GM12878 (cell line): ENCODE results near the gene ZNF215. TPM values are rescaled to one million over a fixed set of nuclear protein-coding genes. Genes with fewer than 3 reads are reported as not detected.
"Not testable (repeated sequence)": the region's sequence is repeated elsewhere in the genome, so short reads cannot be mapped to it uniquely, and the experiment has no call there.

Experiments used
- ATAC-seq: fragments of 200-7000 bp; cut with Tn5 transposase; 3 replicates; pipeline ENCODE4 v1.9.1; 2020; ENCODE audit warnings: mild to moderate bottlenecking, moderate library complexity
- BruUV-seq: library from RNA; stranded (reverse); fragments of 400-500 nt; replicated peaks from 2 replicates; lab custom pipeline; 2021; lab: Mats Ljungman, UMichigan
- CTCF ChIA-PET: fragments of 300-600 bp; sonication (Branson Sonifier 250); formaldehyde crosslinking; extraction: SDS; loops from one replicate; lab custom pipeline; 2021; ENCODE audit warnings: inconsistent platforms; lab: Yijun Ruan, JAX
- POLR2A ChIA-PET: fragments of 350-600 bp; formaldehyde crosslinking; extraction: SDS; loops from one replicate; lab custom pipeline; 2021; ENCODE audit warnings: inconsistent platforms; lab: Charles Lee
- RAD21 ChIA-PET: fragments of 300-600 bp; sonication (Branson Sonifier 250); formaldehyde crosslinking; loops from one replicate; lab custom pipeline; 2023; ENCODE audit warnings: antibody characterized with exemption; ENCODE audit not compliant: unreplicated experiment; lab: Charles Lee
- SMC1A ChIA-PET: fragments of 300-600 bp; sonication (Branson Sonifier 250); formaldehyde crosslinking; loops from one replicate; lab custom pipeline; 2023; ENCODE audit not compliant: unreplicated experiment, uncharacterized antibody; lab: Charles Lee
- DNase-seq: peaks from one replicate; pipeline ENCODE4 v3.0.0-alpha.2; 2011; ENCODE audit warnings: low read depth, low spot score
- FAIRE-seq: peaks from 3 replicates; lab custom pipeline; 2011; peaks lifted over from hg19 to GRCh38; lab: Jason Lieb, UNC
- H2AFZ ChIP-seq: 2 replicates; pipeline ENCODE4 v1.6.0; 2011; ENCODE audit warnings: low read depth, low read length, control low read depth; ENCODE audit not compliant: control insufficient read depth
- H3K27ac ChIP-seq: 2 replicates; pipeline ENCODE4 v1.5.1; 2011; ENCODE audit warnings: control low read depth; ENCODE audit not compliant: control insufficient read depth, insufficient read depth
- H3K27me3 ChIP-seq, 2 experiments: replicated peaks in 1 of 2; 2 replicates each; pipeline versions ENCODE4 v1.6.0 to v1.6.1; 2011; ENCODE audit warnings: low read length in 1 of 2; ENCODE audit not compliant: control insufficient read depth in 2 of 2, insufficient read depth in 2 of 2
- H3K36me3 ChIP-seq, 2 experiments: 2 replicates each; pipeline ENCODE4 v1.5.1; 2011; ENCODE audit warnings: low read length in 1 of 2; ENCODE audit not compliant: control insufficient read depth in 2 of 2, insufficient read depth in 2 of 2
- H3K4me1 ChIP-seq: 2 replicates; pipeline ENCODE4 v1.6.1; 2011; ENCODE audit warnings: mild to moderate bottlenecking, low read length, moderate library complexity, mixed read lengths; ENCODE audit not compliant: control insufficient read depth, insufficient read depth
- H3K4me2 ChIP-seq: 2 replicates; pipeline ENCODE4 v1.6.0; 2011; ENCODE audit warnings: control low read depth; ENCODE audit not compliant: control insufficient read depth, insufficient read depth
- H3K4me3 ChIP-seq: fragments of 200-600 bp; sonication (generic); 2 replicates; pipeline ENCODE4 v1.5.1; 2016
- H3K79me2 ChIP-seq: 2 replicates; pipeline ENCODE4 v1.6.0; 2011; ENCODE audit warnings: low read length; ENCODE audit not compliant: control insufficient read depth, insufficient read depth
- H3K9ac ChIP-seq: 2 replicates; pipeline ENCODE4 v1.8.0; 2011; ENCODE audit warnings: low read length, control low read depth, mixed read lengths; ENCODE audit not compliant: control insufficient read depth, insufficient read depth
- H3K9me3 ChIP-seq: replicated peaks from 3 replicates; pipeline ENCODE4 v1.5.1; 2011; ENCODE audit warnings: mild to moderate bottlenecking, low read length; ENCODE audit not compliant: control insufficient read depth, insufficient read depth
- H4K20me1 ChIP-seq: 2 replicates; pipeline ENCODE4 v1.6.0; 2011; ENCODE audit not compliant: control insufficient read depth, insufficient read depth
- CTCF ChIP-seq, 3 experiments: IDR thresholded peaks in 2 of 3; conservative IDR thresholded peaks in 1 of 3; 2 replicates each; pipeline ENCODE4 v1.5.1; 2011; ENCODE audit warnings: low read depth in 3 of 3, low read length in 3 of 3, mild to moderate bottlenecking in 3 of 3, control low read depth in 2 of 3, moderate library complexity in 2 of 3, inconsistent platforms in 1 of 3, mixed read lengths in 1 of 3; ENCODE audit not compliant: control insufficient read depth in 2 of 3, insufficient read depth in 1 of 3; ENCODE audit errors: extremely low read depth in 1 of 3
- IRF5 ChIP-seq: fragments of 450-650 bp; IDR thresholded peaks from 2 replicates; pipeline ENCODE4 v1.6.1; 2017; ENCODE audit warnings: borderline replicate concordance
- MYB ChIP-seq: fragments of 150-350 bp; IDR thresholded peaks from 2 replicates; pipeline ENCODE4 v1.6.1; 2014; ENCODE audit warnings: mild to moderate bottlenecking, low read depth, low read length, borderline replicate concordance
- RAD21 ChIP-seq: IDR thresholded peaks from 2 replicates; pipeline ENCODE4 v1.6.1; 2011; ENCODE audit warnings: mild to moderate bottlenecking, low read depth, low read length, moderate library complexity; ENCODE audit not compliant: insufficient read depth
- SMC3 ChIP-seq: IDR thresholded peaks from 2 replicates; pipeline ENCODE4 v1.6.1; 2011; ENCODE audit warnings: low read length, improper control_type of control experiment, borderline replicate concordance
- ZBED1 ChIP-seq: IDR thresholded peaks from 2 replicates; pipeline ENCODE4 v1.6.1; 2016; ENCODE audit warnings: borderline replicate concordance
- WGBS: methylation state at CpG from one replicate; pipeline ENCODE4 v1.1.6; 2016; ENCODE audit warnings: low lambda C conversion rate; ENCODE audit not compliant: insufficient replicate concordance, insufficient coverage; ENCODE audit errors: missing lambda C conversion rate; 5-methylcytosine and 5-hydroxymethylcytosine counted together
- in situ Hi-C: fragments of 300-500 bp; cut with MboI; formaldehyde crosslinking; loops from 9 replicates; pipeline ENCODE4 v1.14.3; 2018; ENCODE audit warnings: mixed read lengths
- intact Hi-C: fragments of 100-400 bp; cut with micrococcal nuclease; formaldehyde crosslinking; loops from one replicate; pipeline ENCODE4 v1.14.2; 2022; ENCODE audit not compliant: unreplicated experiment
- polyA plus RNA-seq, 11 experiments: library from polyadenylated mRNA; depleted of rRNA in 4 of 11; unstranded in 6 of 11; stranded (reverse) in 5 of 11; fragments of >200 nt; fragmentation: Nextera tagmentation in 4 of 11; fragmentation: Illumina TruSeq in 1 of 11; extraction: Ambion mirVana in 4 of 11; extraction: Trizol in 1 of 11; gene quantifications; 1 replicate in 1 of 11; 2 replicates in 10 of 11; pipeline versions ENCODE4 v1.2.1 to v1.2.3, GENCODE V29; 2011 to 2016; ENCODE audit warnings: inconsistent platforms in 2 of 11, missing spikeins in 2 of 11, low read depth in 1 of 11
- total RNA-seq, 4 experiments: library from RNA; depleted of rRNA in 3 of 4; stranded (reverse); fragments of >200 nt in 3 of 4; fragmentation: Illumina TruSeq in 1 of 4; extraction: Trizol in 1 of 4; gene quantifications; 2 replicates each; pipeline versions ENCODE4 v1.2.1 to v1.2.3, GENCODE V29; 2013 to 2021

The ZNF215 gene
- total and polyA plus RNA-seq, 10 of the 15 experiments (the other 5 are each of a cell fraction or from before 2014, with no cell fraction given) = 1.5 to 3.7 (median 2.3) TPM

- ChIA-PET RAD21 (no interaction called here), SMC1A (interaction anchor here (1.2 kb wide), 1 partner anchor 23 kb away, joined by 3 read pairs; no protein-coding TSS in a partner anchor), POLR2A (no interaction called here), CTCF (interaction anchor here (0.9 kb wide), 1 partner anchor 11 kb away, joined by 4 read pairs; no protein-coding TSS in a partner anchor)
- FAIRE-seq = no peak
- H4K20me1 ChIP-seq = no peaks in the 10 kb centered on the region
- H3K9ac ChIP-seq = no peak overlapping the region
- H3K4me2 ChIP-seq = no peak overlapping the region
- no TSS peak for BruUV-seq
- no peaks in the 10 kb centered on the region for H3K36me3 ChIP-seq
- no peaks in the 10 kb centered on the region for H3K4me1 ChIP-seq
- no peak overlapping the region for H2AFZ ChIP-seq
- in situ Hi-C loops = no loop called here
- no peak overlapping the region for H3K4me3 ChIP-seq
- H3K9me3 ChIP-seq = no peaks in the 10 kb centered on the region
- no peaks in the 10 kb centered on the region for H3K79me2 ChIP-seq
- H3K27ac ChIP-seq = no peak overlapping the region
- no peak for DNase-seq
- WGBS = 2% methylated on average over 2 of the region's 2 CpGs
- intact Hi-C loops = no loop called here
- peak in 1 of 3 experiments; percentile 17; a peak in 2 of 6 replicates for TF ChIP-seq CTCF (IDR thresholded peaks at IDR 0.05 in 2 of 3, conservative IDR thresholded peaks at IDR 0.05 in 1 of 3; ENCODE audit: control insufficient read depth in 2 of 3, extremely low read depth in 1 of 3, insufficient read depth in 1 of 3, low read depth in 3 of 3, low read length in 3 of 3)
- TF ChIP-seq SMC3 = peak; percentile 11; the same call in 1 of the 2 replicates
- TF ChIP-seq RAD21 = no peak
- TF ChIP-seq IRF5 = no peak
- TF ChIP-seq MYB = no peak
- TF ChIP-seq ZBED1 = no peak
- H3K27me3 ChIP-seq = no peaks in the 10 kb centered on the region; a peak in 1 of 4 replicates
- ATAC-seq = peak; percentile 42; the same call in 2 of the 3 replicates
Measured at GRCh38 chr11:6900327-6900999, 25.8 kb upstream of the ZNF215 start.

- WGBS = 44% methylated on average over 13 of the region's 13 CpGs
- H4K20me1 ChIP-seq, in situ Hi-C loops, FAIRE-seq, BruUV-seq, H3K27me3 ChIP-seq, RAD21 ChIA-PET, H3K4me1 ChIP-seq, H3K9ac ChIP-seq, intact Hi-C loops, ATAC-seq, H3K79me2 ChIP-seq, H3K9me3 ChIP-seq, H3K27ac ChIP-seq, H3K4me2 ChIP-seq, POLR2A ChIA-PET, CTCF ChIA-PET, DNase-seq, H3K4me3 ChIP-seq, SMC1A ChIA-PET, H2AFZ ChIP-seq, H3K36me3 ChIP-seq: not testable (repeated sequence)
Measured at GRCh38 chr11:6904804-6905203, 21.4 kb upstream of the ZNF215 start.
